Activated CD4-positive, CD25-positive, alpha-beta regulatory T cell (primary cell): ENCODE measurements around the gene SYT1.

Experiments
- DNase-seq, 4 experiments: peaks; one replicate each; lab custom pipeline; 2025; lab: John Stamatoyannopoulos, UW

The SYT1 gene

DNA sequence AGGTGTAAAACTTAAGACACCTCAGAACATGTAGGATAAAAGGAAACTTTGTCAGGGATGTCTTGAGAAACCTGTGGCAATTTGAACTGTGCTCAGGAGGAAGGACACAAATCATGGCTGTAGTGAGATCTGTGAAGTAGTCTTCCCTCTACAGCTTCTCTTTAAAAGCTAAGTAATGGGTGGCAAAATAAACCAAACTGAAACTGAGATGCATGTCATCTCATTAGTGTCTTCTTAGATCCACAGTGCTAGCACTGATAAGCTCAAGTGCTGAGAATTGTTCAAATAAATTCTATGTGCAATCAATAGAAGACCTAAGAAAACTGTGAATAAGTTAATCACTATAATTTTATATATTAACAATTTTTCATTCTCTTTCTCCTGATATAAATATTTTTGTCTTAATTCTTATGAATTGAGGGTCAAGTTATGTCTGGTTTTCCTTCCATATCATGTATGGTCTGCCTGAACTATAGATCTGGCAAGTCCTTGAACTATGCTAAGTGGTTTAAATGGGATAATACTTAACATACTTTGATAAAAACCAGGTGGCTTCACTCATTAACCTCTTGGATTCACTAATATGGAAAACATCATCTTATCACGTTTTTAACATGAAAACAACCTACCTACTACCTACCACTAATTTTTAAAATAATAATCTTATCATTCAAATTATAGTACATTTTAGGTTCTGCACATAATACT is 27.2 kb downstream of the SYT1 start:
- DNase-seq = no peak

DNA sequence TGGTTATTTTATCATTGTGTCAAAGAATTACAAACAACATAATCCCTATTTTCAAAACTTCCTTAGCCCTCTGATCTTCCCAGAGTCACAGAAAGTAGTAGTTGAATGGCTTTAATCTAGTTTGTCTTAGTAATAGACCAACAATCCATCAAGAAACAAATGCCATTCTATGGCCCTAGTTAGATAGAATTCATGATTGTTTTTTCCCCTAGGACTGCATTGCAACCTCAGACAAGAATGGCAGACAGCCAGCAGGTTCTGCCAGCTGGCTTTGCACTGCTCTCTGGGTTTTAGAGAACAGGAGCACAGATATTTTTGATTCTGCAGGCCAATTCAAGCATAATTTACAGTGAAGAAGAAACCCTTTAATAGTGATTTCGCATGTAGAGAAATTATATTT is 33.8 kb downstream of the SYT1 start:
- no peak for DNase-seq

DNA sequence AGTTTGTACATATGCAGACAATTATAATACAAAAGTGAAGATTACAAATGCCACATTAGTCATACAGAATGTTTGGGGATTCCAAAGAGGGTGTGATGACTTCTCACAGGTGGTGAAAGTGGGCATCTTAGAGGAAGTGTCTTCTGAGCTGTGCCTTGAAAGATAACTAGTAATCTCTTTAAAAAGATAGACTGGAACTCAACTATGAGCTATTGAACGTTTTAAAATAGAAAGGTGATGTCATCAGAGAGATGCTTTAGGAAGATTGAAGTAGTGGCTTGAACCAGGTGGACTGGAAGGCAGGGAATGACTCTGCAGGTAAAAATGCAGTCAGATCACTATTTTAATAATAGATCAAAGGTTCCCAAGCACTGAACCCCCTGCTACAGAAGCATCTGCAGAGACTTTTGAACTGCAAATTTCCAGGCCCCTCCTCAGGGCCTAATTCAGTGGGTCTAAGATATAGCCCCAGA is 50.3 kb downstream of the SYT1 start:
- DNase-seq = no peak

DNA sequence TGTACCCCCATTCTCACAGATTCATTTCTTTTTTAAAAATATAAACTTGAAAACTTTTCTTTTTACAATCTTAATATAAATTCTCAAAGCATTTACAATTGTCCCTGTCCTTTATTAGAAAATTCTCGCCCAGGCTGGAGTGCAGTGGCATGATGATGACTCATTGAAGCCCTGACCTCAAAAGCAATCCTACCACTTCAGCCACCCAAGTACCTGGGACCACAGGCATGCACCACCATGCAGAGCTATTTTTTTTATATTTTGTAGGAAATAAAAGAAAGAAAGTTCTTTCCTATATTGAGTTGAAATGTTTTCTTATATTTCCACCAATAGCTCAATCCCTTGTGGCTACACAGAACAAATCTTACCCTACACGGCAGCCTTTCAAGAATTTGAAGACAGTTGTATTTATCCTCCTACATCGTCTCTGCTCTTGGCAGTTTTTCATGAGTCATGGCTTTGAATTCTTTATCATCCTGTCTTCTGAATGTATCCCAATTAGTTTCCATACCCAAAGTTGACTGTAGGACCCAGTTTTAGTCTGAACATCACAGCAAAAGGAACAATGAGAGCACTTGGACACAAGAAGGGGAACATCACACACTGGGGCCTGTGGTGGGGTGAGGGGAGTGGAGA is 52.4 kb downstream of the SYT1 start:
- no peak for DNase-seq

DNA sequence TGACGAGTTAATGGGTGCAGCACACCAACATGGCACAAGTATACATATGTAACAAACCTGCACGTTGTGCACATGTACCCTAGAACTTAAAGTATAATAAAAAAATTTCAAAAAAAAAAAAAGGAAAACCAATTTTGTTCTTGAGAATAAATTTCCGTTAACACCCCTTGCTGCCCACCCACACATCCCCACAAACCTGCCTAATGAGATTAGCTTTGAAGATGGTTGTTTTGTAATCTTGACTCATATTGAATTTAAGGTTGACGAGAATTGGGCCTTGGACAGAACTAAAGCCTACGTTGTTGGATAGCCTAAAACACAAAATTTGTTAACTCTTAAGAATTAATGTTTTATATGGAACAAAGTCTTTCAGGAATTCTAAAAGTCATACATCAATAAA is 52.9 kb downstream of the SYT1 start:
- no peak for DNase-seq

DNA sequence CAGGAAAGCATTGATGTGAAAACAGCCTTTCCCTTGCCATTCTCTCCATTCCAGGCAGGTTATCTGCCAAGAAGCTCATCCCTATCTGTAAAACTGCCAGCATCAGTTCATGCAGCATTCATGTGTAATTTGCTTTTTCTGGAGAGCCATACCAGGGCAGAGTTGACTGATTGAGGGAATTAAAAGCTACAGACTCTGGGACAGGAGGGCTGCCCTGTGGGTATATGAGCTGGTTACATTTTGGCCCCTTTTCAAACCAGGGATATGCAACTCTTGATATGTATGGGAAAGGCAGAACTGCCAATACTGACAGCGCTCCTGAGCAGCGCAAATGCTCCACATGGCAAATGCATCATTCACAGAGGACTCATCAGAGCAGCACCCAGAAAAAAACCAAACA is 53.7 kb downstream of the SYT1 start:
- DNase-seq = no peak

DNA sequence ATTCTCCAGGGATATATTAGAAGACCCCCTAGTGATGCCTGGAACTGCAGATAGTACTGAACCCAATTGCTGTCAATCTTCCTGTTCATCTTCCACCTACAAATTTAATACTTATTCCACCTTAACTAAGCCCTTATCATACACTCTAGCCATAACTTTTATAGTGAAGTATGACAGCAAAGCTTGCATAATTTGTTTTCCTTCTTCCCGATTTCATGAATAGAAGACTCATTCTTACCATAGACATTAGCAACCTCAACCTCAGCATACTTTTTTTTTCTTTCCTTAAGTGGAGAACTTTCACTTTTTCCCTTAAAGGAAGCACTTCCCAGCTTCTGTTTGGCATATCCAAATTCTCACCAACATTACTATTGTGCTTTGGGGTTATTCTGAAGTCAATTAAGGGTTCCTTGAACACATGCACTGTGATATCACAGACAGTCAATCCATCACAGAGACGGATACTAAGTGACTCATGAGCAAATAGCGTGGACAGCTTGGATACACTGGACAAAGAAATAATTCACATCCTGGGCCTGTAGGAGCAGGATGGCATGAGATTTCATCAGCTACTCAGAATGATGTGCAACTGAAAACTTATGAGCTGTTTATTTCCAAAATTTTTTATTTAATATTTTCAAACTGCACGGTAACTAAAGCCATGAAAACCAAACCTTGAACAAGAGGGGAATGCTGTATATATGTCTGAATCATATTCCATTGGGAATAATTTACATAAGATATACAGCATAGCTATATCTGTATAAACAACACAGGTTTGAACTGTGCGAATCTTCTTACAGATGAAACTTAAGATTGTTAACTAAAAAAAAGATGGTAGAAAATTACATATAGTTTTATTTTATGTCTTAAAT is 63.9 kb downstream of the SYT1 start:
- DNase-seq = no peak

DNA sequence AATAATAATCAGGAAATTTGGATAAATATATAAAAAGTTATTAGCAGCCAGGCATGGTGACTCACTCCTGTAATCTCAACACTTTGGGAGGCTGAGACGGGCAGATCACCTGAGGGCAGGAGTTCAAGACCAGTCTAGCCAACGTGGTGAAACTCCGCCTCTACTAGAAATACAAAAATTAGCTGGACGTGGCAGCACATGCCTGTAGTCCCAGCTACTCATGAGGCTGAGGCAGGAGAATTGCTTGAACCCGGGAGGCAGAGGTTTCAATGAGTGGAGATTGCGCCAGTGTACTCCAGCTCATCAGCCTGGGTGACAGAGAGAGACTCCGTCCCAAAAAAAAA is 64.5 kb downstream of the SYT1 start:
- no peak for DNase-seq

DNA sequence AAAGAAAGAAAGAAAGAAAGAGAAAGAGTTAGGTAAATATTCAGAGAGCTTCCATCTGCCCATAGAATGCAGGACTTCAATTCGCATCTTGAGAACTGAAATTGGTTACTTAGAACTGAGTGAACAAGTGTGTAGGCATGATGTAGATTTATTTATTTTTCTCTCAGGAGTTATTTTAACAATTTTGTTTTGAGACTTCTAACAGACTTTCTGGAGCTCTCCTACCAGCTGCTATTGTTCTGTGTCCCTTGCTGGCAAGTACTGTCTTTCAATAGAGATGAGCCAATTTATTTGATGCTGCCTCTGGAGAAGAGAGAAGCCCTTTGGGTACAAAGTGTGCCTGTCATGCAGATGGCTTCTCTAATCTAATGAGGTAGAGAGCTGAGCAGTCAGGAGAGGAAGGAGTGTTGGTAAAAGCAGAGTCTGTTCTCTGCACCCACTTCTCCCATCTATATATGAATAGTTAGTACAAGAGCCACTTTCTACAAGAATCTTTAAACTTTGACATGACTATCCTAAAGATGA is 67.0 kb downstream of the SYT1 start:
- no peak for DNase-seq

DNA sequence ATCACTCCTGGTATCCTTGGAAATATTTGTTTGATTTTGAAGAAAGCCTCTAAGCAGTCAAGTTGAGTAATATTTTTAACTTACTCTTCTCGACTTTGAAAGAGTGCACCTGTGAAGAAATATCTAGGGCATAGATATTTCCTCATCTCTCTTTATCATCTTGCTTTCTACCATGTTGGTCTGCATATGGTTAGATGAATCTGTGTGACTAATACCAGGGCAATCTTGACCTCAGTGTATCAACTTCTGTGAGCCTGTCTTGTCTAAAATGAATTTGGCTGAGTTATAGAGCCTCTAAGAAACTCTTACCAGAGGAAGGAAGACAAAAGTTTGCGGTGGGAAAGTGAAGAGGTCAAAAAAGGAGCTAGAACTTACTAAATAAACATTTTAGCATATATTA is 68.4 kb downstream of the SYT1 start:
- no peak for DNase-seq

DNA sequence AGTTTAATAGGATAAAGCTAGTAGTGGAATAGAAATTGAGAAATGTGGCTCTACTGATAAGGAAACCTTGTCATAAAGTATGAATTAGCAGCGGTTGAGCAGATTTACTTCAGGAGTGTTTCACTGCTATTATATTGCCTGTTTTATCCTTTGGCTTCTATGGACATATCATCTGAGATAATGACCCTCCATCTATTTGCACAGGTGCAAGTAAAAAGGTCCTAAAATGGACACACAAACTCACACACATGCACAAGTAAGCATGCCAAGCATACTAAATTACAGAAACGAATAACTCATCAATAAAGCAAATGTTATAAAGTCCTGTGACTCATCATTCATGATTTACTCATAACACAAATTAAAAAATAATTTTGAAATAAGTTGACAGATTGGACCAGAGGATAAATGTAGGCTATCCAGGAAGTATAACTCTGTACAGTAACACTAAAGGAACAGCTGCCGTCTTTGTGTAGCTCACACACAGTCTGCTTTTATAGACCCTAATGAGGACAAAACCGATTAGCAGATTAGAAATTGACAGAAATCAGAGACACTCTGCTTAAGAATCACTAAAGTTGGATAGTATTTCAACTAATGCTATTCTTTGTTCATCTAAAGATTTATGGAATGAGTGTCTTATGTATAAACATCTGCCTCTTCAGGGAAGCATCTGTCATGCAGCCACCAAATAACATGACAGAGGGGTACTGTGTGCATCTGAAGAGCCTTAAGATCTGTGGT is 73.9 kb downstream of the SYT1 start:
- DNase-seq = no peak

DNA sequence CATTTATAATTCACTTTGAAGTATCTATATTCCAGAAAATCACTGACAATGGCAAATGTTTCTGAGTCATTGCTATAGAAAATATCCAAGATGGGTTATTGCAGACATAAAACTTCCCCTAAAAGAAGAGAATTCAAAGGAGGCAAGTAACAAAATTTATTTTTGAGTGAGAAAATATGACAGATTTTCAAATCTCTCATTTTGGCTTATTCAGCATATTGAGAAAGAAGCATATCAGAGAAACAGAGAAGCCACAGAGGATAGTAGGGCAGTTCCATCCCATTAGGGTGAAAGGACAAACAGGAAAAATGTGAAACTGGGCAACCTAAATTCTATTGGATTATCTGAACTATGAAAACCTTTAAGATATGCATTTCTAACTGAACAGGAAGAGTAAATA is 85.0 kb downstream of the SYT1 start:
- no peak for DNase-seq

DNA sequence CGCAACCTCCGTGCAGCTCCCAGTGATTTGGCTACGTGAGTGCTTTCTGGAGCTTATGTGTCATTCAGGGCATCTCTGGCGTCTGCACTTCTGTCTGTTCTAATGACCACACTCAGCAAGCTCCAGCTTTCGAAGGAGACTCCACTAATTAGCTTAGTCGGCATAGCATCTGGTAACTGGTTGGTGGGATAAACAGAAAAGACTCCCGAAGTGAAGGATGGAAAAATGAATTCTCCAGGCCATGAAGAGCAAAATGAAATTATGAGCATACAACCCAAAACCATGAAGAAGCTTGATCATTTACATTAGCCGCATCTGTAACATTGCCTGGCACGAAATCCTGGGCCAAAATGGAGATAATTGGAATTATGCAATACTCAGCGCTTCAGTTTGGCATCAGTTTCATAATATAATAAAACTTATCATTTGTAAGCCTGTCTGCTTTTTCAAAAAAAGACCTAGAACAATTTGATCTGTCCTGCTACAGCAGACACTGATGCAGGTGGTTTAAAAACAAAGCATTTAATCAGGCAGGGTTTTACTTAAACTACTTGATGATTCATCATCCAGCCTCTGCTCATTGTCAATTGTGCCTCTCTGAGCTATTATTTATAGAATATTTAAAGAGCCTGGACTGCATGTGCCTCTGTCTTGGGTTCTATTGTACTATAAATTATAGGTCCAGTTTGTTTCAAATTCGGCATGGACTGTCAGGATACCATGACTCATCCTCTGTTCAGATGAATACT is 87.4 kb downstream of the SYT1 start:
- DNase-seq = no peak

DNA sequence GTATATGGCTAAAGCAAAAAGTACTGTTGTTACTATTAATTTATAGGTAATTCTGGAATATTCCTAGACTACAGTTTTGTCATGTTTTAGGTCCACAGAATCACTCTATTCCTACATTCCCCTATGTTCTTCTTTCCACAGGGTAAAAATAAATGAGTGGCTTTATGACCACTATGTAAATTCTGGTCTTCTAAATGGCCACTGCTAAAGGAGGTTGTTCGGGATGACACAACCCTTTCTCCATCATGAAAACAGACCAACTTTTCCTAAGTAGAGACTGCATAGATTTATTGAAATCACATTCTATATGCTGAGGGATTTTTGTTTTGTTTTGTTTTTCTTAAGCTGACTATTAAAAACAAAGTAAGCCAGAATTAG is 88.0 kb downstream of the SYT1 start:
- no peak for DNase-seq

DNA sequence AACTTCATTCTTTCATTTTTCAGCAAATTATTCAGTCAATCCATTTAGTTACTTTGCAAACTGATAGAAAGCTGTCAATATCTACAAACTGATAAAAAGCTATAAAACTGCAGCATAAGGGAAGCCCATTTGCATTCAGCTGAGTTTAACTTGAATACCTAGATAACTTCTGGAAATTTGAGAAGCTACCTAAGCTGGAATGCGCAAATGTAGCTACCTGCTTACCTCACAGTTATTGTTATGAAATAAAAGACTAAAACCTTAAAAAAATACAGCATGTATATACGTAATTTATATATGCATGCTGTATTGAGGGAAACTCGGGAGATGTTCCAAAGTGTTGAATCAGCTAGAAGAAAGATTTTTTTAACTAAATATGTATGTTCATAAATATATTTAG is 94.4 kb downstream of the SYT1 start:
- DNase-seq = no peak

DNA sequence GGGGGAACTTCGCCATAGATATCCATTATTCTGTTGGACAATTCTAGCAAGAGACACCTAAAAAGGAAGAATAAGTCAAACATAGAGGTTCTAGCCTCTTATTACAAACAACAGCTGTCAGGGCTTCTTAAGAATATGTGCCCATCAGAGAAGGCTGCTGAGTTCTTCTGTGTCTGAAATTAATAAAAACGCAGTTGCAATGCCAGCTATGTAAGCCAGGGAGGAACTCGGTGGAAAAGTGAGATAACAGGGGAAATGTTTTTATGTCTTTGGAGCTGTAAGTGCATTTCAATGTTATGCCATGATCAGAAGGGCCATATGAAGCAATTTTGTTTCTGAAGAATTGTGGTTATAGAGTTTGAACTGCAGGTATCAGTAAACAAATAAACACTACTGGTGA is 95.0 kb downstream of the SYT1 start:
- DNase-seq = no peak

DNA sequence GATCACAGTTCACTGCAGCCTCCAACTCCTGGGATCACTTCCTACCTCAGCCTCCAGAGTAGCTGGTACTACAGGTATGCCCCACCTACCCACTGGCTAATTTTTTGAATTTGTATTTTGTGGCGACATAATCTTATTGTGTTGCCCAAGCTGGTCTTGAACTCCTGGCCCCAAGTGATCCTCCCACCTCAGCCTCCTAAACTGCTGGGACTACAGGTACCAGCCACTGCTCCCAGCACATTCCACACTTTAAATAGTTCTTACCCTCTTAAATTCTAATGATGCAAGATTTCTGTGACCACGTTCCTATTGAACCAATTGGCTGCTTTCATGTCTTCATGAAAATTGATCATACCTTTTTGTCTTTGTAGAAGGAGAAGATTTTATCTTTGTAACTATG is 96.6 kb downstream of the SYT1 start:
- no peak for DNase-seq

DNA sequence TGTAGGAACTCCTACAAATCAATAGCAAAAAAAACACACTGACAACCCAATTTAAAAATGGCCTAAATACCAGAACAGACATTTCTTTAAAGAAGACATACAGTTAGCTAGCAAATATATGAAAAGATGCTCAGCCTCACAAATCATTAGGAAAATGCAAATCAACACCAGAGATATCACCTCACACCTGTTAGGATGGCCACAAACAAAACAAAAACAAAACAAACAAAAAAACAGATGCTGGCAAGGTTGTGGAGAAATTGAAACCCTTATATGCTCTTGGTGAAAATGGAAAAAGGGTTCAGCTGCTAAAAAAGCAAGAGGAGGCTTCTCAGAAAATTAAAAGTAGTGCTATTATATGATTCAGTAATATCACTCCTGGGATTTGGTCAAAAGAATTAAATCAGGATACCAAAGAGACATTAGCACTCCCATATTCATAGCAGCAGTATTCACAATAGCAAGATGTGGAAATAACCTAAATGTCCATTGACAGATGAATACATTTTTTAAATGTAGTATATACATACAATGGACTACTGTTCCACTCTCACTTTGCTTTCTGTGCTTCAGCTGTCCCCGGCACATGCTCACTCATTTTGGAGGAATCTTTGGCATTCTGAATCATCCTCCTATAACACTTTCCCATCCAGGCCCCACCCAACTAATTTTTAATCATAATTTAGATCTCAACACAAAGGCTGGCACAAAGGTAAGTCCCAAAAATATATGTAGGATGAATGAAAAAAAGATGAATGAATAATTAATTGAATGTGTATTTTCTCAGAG is 99.1 kb downstream of the SYT1 start:
- no peak for DNase-seq

DNA sequence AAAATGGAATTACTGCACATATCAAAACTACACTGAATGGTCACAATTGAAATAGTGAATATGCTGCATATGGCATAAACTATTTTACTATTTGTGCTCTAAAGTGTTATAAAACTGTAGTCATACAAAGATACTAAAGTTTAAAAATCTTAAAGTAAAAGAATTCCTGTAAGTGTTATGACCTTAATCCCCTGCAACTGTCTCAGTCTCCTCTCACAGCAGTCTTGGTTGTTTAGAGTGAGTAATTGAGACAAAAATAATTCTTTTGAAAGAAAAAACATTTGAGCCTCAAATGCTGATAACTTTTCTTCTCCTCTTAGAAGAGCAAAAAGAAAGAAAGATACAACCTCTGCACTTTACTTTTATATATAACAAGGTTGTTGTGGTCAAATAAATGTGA is 99.9 kb downstream of the SYT1 start:
- no peak for DNase-seq

DNA sequence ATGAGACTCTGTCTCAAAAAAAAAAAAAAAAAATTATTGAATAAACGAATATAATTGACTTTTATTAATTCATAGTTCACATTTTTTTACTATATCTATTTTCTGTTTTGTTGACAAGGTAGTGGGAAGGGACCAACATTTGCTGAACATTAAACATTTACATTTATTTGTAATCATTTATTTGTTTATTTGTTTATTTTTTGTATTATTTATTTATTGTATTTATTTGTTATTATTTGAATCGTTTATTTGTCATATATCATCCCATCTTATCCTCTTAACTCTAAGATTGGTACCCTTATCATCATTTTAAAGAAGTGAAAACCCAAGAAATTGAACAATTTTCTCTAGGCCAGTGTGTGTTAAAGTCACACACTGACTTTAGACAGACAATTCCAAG is 101.5 kb downstream of the SYT1 start:
- DNase-seq = no peak

DNA sequence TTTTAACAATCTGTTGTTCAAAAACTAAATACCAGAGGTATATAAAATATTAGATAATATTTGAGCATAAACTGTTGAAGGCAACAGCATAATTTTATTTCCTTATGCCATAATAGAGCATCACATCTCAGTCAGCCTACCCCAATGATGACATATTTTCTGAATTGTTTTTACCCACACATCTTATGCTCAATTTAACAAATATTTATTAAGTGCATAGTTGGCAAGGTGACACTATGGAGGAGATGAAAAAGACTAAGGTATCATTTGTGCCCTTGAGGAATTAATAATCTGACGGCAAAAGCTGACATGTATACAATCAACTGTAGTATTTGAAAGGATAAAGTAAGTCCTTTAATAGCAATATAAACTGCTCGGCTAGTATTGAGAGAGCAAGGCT is 102.4 kb downstream of the SYT1 start:
- no peak for DNase-seq
